ENCODE measurements around the gene FARP1. TPM values are rescaled to one million over a fixed set of nuclear protein-coding genes. Genes with fewer than 3 reads are reported as not detected.

FARP1 gene
- total RNA-seq, 1 experiment from 2014 or later = 96.6 TPM

DNA sequence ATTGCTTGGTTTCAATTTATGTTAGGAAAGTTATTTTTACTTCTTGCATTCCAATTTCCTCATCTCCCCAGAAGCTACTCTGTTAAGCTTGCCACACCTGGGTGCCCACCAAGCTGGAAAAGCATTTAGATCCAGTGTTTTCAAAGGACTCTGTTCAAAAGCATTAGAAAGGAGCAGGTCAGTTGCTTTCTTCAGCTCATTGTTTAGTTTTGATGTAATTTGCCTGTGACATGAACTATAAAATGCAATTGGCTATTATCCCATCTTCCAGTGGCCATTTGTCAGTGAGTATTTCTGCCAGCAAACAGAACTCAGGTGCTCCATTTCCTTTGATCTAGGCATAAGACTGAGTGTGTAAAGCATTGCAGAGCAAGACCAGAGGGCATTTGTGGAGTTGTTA is 80.8 kb downstream of the FARP1 start:
- ChIA-PET POLR2A (interaction anchor here (0.7 kb wide), 1 partner anchor 291 kb away, joined by 4 read pairs; no protein-coding TSS in a partner anchor), CTCF (interaction anchor here (1.6 kb wide), 1 partner anchor 23 kb away, joined by 5 read pairs; no protein-coding TSS in a partner anchor)
- Mint-ChIP-seq H3K36me3 (peaks cover 14% of the 10 kb centered on the region; the same call in 1 of the 2 replicates), H3K9me3 (peaks cover 3% of the 10 kb centered on the region; the same call in 1 of the 2 replicates), H3K4me3 (no peak overlapping the region), H3K27me3 (ENCODE audit: low read depth) (no peaks in the 10 kb centered on the region; the same call in 1 of the 2 replicates), H3K4me1 (peaks cover 22% of the 10 kb centered on the region), H3K27ac (no peak overlapping the region)
- DNase-seq (ENCODE audit: low spot score) (no peak), ATAC-seq (no peak)
- no peak for TF ChIP-seq FOXJ3 (CRISPR knock-in tag; IDR thresholded peaks at IDR 0.05; ENCODE audit: borderline replicate concordance)
- no peak for TF ChIP-seq ZNF263 (CRISPR knock-in tag; IDR thresholded peaks at IDR 0.05; ENCODE audit: low read depth)
- TF ChIP-seq EMX1 (CRISPR knock-in tag; IDR thresholded peaks at IDR 0.05) = no peak
- no peak for TF ChIP-seq NFE2L1 (CRISPR knock-in tag; IDR thresholded peaks at IDR 0.05)
- TF ChIP-seq FOXP1 (CRISPR knock-in tag; IDR thresholded peaks at IDR 0.05; ENCODE audit: borderline replicate concordance) = no peak
- TF ChIP-seq ELF4 (CRISPR knock-in tag; IDR thresholded peaks at IDR 0.05; ENCODE audit: low read depth) = no peak
- TF ChIP-seq, protein P1, sequence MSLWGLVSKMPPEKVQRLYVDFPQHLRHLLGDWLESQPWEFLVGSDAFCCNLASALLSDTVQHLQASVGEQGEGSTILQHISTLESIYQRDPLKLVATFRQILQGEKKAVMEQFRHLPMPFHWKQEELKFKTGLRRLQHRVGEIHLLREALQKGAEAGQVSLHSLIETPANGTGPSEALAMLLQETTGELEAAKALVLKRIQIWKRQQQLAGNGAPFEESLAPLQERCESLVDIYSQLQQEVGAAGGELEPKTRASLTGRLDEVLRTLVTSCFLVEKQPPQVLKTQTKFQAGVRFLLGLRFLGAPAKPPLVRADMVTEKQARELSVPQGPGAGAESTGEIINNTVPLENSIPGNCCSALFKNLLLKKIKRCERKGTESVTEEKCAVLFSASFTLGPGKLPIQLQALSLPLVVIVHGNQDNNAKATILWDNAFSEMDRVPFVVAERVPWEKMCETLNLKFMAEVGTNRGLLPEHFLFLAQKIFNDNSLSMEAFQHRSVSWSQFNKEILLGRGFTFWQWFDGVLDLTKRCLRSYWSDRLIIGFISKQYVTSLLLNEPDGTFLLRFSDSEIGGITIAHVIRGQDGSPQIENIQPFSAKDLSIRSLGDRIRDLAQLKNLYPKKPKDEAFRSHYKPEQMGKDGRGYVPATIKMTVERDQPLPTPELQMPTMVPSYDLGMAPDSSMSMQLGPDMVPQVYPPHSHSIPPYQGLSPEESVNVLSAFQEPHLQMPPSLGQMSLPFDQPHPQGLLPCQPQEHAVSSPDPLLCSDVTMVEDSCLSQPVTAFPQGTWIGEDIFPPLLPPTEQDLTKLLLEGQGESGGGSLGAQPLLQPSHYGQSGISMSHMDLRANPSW (CRISPR knock-in tag; conservative IDR thresholded peaks at IDR 0.05; ENCODE audit: low read depth) = no peak
- TF ChIP-seq MAX (CRISPR knock-in tag; IDR thresholded peaks at IDR 0.05) = no peak
- no peak for TF ChIP-seq MYBL2 (CRISPR knock-in tag; IDR thresholded peaks at IDR 0.05)
- TF ChIP-seq GABPB1 (CRISPR knock-in tag; IDR thresholded peaks at IDR 0.05) = no peak
- no peak for TF ChIP-seq ZNF396 (CRISPR knock-in tag; IDR thresholded peaks at IDR 0.05; ENCODE audit: borderline replicate concordance)
- TF ChIP-seq ZSCAN18 (CRISPR knock-in tag; IDR thresholded peaks at IDR 0.05) = no peak
- no peak for TF ChIP-seq PRDM15 (CRISPR knock-in tag; IDR thresholded peaks at IDR 0.05)

GRCh38 chr13:98224557-98224956 is 81.7 kb downstream of the FARP1 start:
- no peaks in the 10 kb centered on the region; the same call in 1 of the 2 replicates for H3K27me3 Mint-ChIP-seq (ENCODE audit: low read depth)
- CTCF ChIA-PET = interaction anchor here (0.5 to 1.6 kb wide), 4 partner anchors 24 to 566 kb away, joined by 3 to 7 read pairs (median 6); no protein-coding TSS in a partner anchor
- POLR2A ChIA-PET = interaction anchor here (0.7 kb wide), 1 partner anchor 45 kb away, joined by 5 read pairs; no protein-coding TSS in a partner anchor
- TF ChIP-seq TP53 (CRISPR knock-in tag; IDR thresholded peaks at IDR 0.05) (no peak), USF2 (CRISPR knock-in tag; IDR thresholded peaks at IDR 0.05) (no peak), MYBL2 (CRISPR knock-in tag; IDR thresholded peaks at IDR 0.05) (no peak), NR1H2 (CRISPR knock-in tag; IDR thresholded peaks at IDR 0.05) (no peak), ZNF232 (CRISPR knock-in tag; IDR thresholded peaks at IDR 0.05) (no peak), KAT7 (CRISPR knock-in tag; IDR thresholded peaks at IDR 0.05; ENCODE audit: borderline replicate concordance) (no peak), OVOL2 (CRISPR knock-in tag; IDR thresholded peaks at IDR 0.05; ENCODE audit: borderline replicate concordance) (no peak), NR2C2 (CRISPR knock-in tag; IDR thresholded peaks at IDR 0.05) (no peak), ZNF281 (CRISPR knock-in tag; IDR thresholded peaks at IDR 0.05) (no peak), TEAD4 (CRISPR knock-in tag; IDR thresholded peaks at IDR 0.05) (no peak)
- TF ChIP-seq, protein P2, sequence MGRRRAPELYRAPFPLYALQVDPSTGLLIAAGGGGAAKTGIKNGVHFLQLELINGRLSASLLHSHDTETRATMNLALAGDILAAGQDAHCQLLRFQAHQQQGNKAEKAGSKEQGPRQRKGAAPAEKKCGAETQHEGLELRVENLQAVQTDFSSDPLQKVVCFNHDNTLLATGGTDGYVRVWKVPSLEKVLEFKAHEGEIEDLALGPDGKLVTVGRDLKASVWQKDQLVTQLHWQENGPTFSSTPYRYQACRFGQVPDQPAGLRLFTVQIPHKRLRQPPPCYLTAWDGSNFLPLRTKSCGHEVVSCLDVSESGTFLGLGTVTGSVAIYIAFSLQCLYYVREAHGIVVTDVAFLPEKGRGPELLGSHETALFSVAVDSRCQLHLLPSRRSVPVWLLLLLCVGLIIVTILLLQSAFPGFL (CRISPR knock-in tag; IDR thresholded peaks at IDR 0.05; ENCODE audit: borderline replicate concordance) = no peak

More at GRCh38 chr13:98224557-98224956, 81.7 kb downstream of the FARP1 start:
- H3K36me3 Mint-ChIP-seq = peaks cover 14% of the 10 kb centered on the region; the same call in 1 of the 2 replicates
- H3K4me1 Mint-ChIP-seq = peaks cover 22% of the 10 kb centered on the region
- ATAC-seq = peak; percentile 74
- no peak overlapping the region for H3K4me3 Mint-ChIP-seq
- DNase-seq (ENCODE audit: low spot score) = no peak
- peaks cover 3% of the 10 kb centered on the region; the same call in 1 of the 2 replicates for H3K9me3 Mint-ChIP-seq
- H3K27ac Mint-ChIP-seq = peak overlapping the region; percentile 32

Data from WTC11 (cell line).